Measurements from ENCODE around the gene SUN3.

GRCh38 chr7:47990592-47990991, 38.3 kb downstream of the SUN3 start:
- TF ChIP-seq CTCF (IDR thresholded peaks at IDR 0.05; ENCODE audit: low read length): no peak
- no peak for TF ChIP-seq EZH2 (IDR thresholded peaks at IDR 0.05; ENCODE audit: borderline replicate concordance, low read length)

All from OCI-LY1 (cell line).